ENCODE measurements around the gene PCNX3.

DNA sequence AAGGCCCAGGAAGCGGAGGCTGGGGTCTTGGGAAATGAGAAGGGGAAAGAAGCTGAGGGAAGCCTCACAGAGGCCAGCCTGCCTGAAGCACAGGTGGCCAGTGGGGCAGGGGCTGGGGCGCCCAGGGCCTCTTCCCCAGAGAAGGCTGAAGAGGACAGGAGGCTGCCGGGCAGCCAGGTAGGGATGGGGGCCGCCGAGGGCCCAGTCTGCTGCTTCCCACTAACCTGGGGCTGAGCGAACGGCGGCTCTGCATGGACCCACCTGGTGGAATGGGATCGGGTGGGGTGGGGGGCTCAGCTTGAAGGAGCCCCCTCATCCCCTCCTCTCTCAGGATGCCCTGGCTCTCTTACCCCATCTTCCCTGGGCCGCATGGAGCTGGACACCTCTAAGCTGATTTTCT is 32.0 kb upstream of the PCNX3 start:
- TF ChIP-seq, protein P1, sequence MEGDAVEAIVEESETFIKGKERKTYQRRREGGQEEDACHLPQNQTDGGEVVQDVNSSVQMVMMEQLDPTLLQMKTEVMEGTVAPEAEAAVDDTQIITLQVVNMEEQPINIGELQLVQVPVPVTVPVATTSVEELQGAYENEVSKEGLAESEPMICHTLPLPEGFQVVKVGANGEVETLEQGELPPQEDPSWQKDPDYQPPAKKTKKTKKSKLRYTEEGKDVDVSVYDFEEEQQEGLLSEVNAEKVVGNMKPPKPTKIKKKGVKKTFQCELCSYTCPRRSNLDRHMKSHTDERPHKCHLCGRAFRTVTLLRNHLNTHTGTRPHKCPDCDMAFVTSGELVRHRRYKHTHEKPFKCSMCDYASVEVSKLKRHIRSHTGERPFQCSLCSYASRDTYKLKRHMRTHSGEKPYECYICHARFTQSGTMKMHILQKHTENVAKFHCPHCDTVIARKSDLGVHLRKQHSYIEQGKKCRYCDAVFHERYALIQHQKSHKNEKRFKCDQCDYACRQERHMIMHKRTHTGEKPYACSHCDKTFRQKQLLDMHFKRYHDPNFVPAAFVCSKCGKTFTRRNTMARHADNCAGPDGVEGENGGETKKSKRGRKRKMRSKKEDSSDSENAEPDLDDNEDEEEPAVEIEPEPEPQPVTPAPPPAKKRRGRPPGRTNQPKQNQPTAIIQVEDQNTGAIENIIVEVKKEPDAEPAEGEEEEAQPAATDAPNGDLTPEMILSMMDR (IDR thresholded peaks at IDR 0.05; ENCODE audit: insufficient read depth, low read depth, low read length), result no peak
- TF ChIP-seq EZH2 (IDR thresholded peaks at IDR 0.05; ENCODE audit: insufficient read depth, low read length), result no peak
